ENCODE measurements around the gene ST3GAL5.

ST3GAL5 gene

GRCh38 chr2:85803704-85804425 is 84.9 kb downstream of the ST3GAL5 start:
- Histone ChIP-seq H3K9ac (no peak overlapping the region), H3K9me3 (ENCODE audit: control insufficient read depth, low read length) (no peaks in the 10 kb centered on the region), H3K27me3 (ENCODE audit: control insufficient read depth, insufficient read depth, low read length) (no peaks in the 10 kb centered on the region), H3K4me3 (ENCODE audit: low read depth, low read length) (no peak overlapping the region), H3K79me2 (no peaks in the 10 kb centered on the region), H3K27ac (no peak overlapping the region), H3K4me2 (ENCODE audit: low read length) (no peak overlapping the region), H3K4me1 (no peaks in the 10 kb centered on the region), H2AFZ (no peak overlapping the region), H3K36me3 (ENCODE audit: control insufficient read depth, insufficient read depth, low read length) (no peaks in the 10 kb centered on the region)
- no peak for TF ChIP-seq CTCF (IDR thresholded peaks at IDR 0.05)

- Histone ChIP-seq H3K27me3 (ENCODE audit: control insufficient read depth, insufficient read depth, low read length) (no peaks in the 10 kb centered on the region), H3K36me3 (ENCODE audit: control insufficient read depth, insufficient read depth, low read length) (no peaks in the 10 kb centered on the region), H3K9me3 (ENCODE audit: control insufficient read depth, low read length) (no peaks in the 10 kb centered on the region), H3K4me2 (ENCODE audit: low read length) (no peak overlapping the region), H3K4me3 (ENCODE audit: low read depth, low read length) (no peak overlapping the region), H3K4me1 (no peaks in the 10 kb centered on the region), H3K79me2 (no peaks in the 10 kb centered on the region), H3K9ac (no peak overlapping the region), H2AFZ (no peak overlapping the region), H3K27ac (no peak overlapping the region)
- no peak for TF ChIP-seq CTCF (IDR thresholded peaks at IDR 0.05)
These were observed 86.3 kb downstream of the ST3GAL5 start for GRCh38 chr2:85802354-85803103.

- Histone ChIP-seq H3K79me2 (no peaks in the 10 kb centered on the region), H3K4me3 (ENCODE audit: low read depth, low read length) (no peak overlapping the region), H3K9me3 (ENCODE audit: control insufficient read depth, low read length) (no peaks in the 10 kb centered on the region), H3K4me1 (no peaks in the 10 kb centered on the region), H3K36me3 (ENCODE audit: control insufficient read depth, insufficient read depth, low read length) (no peaks in the 10 kb centered on the region), H3K27me3 (ENCODE audit: control insufficient read depth, insufficient read depth, low read length) (no peaks in the 10 kb centered on the region), H2AFZ (no peak overlapping the region), H3K27ac (no peak overlapping the region), H3K4me2 (ENCODE audit: low read length) (no peak overlapping the region), H3K9ac (no peak overlapping the region)
- TF ChIP-seq CTCF (IDR thresholded peaks at IDR 0.05), result no peak
These were observed 86.9 kb downstream of the ST3GAL5 start for GRCh38 chr2:85801871-85802270.

- no peaks in the 10 kb centered on the region for H3K9me3 ChIP-seq (ENCODE audit: control insufficient read depth, low read length)
- H3K4me2 ChIP-seq (ENCODE audit: low read length), result no peak overlapping the region
- no peaks in the 10 kb centered on the region for H3K79me2 ChIP-seq
- no peaks in the 10 kb centered on the region for H3K27me3 ChIP-seq (ENCODE audit: control insufficient read depth, insufficient read depth, low read length)
- H3K9ac ChIP-seq, result no peak overlapping the region
- H3K4me3 ChIP-seq (ENCODE audit: low read depth, low read length), result no peak overlapping the region
- no peaks in the 10 kb centered on the region for H3K4me1 ChIP-seq
- no peaks in the 10 kb centered on the region for H3K36me3 ChIP-seq (ENCODE audit: control insufficient read depth, insufficient read depth, low read length)
- no peak for TF ChIP-seq CTCF (IDR thresholded peaks at IDR 0.05)
- H3K27ac ChIP-seq, result no peak overlapping the region
- no peak overlapping the region for H2AFZ ChIP-seq
These were observed 88.2 kb downstream of the ST3GAL5 start for GRCh38 chr2:85800586-85800985.
